Testis (tissue), 2 donors: ENCODE measurements around the gene CCDC83.

ENCODE experiments used
- CTCF ChIP-seq, 3 experiments: fragments of 450-650 bp in 2 of 3; fragments of 200-600 bp in 1 of 3; sonication (generic) in 1 of 3; IDR thresholded peaks; one replicate each; pipeline ENCODE4 v1.5.1; 2016 to 2019; ENCODE audit warnings: antibody characterized with exemption in 3 of 3, mild to moderate bottlenecking in 2 of 3, moderate library complexity in 1 of 3
- POLR2A ChIP-seq: fragments of 450-650 bp; IDR thresholded peaks from one replicate; pipeline ENCODE4 v1.6.1; 2017; ENCODE audit warnings: antibody characterized with exemption, mild to moderate bottlenecking, moderate library complexity

GRCh38 chr11:85945788-85946187 lies 90.6 kb downstream of the CCDC83 start:
- TF ChIP-seq POLR2A (no peak), CTCF (IDR thresholded peaks at IDR 0.05) (no peak)
